SK-N-SH treated with all-trans-retinoic acid at 6 μM for 48 hours (cell line): ENCODE results near the gene GRAMD4.

ENCODE experiments used
- ATAC-seq: fragments of 200-7000 bp; cut with Tn5 transposase; 3 replicates; pipeline ENCODE4 v1.9.1; 2020; ENCODE audit warnings: mild to moderate bottlenecking, moderate library complexity
- ARNTL ChIP-seq: fragments of 450-650 bp; formaldehyde crosslinking; IDR thresholded peaks from 2 replicates; pipeline ENCODE4 v1.5.0; 2020; ENCODE audit warnings: low read depth, mild to moderate bottlenecking, moderate library complexity, borderline replicate concordance
- BACH2 ChIP-seq: fragments of 250-450 bp; sonication (Bioruptor Pico); IDR thresholded peaks from 2 replicates; pipeline ENCODE4 v1.9.0; 2021; ENCODE audit warnings: mild to moderate bottlenecking, borderline replicate concordance
- CREB5 ChIP-seq: fragments of 250-450 bp; sonication (Bioruptor Pico); IDR thresholded peaks from 2 replicates; pipeline ENCODE4 v1.5.1; 2020; ENCODE audit warnings: low read depth, mild to moderate bottlenecking, moderate library complexity
- CSDC2 ChIP-seq: fragments of 250-450 bp; sonication (Bioruptor Pico); IDR thresholded peaks from 2 replicates; pipeline ENCODE4 v1.5.0; 2020; ENCODE audit warnings: mild to moderate bottlenecking, moderate library complexity
- CSRNP3 ChIP-seq: fragments of 250-450 bp; sonication (Bioruptor Pico); IDR thresholded peaks from 2 replicates; pipeline ENCODE4 v1.5.1; 2021; ENCODE audit warnings: mild to moderate bottlenecking, moderate library complexity
- ESRRG ChIP-seq: fragments of 250-450 bp; sonication (Bioruptor Pico); IDR thresholded peaks from 2 replicates; pipeline ENCODE4 v1.6.1; 2021; ENCODE audit warnings: mild to moderate bottlenecking
- GLIS3 ChIP-seq: fragments of 250-450 bp; sonication (Bioruptor Pico); IDR thresholded peaks from 2 replicates; pipeline ENCODE4 v1.5.0; 2020; ENCODE audit warnings: mild to moderate bottlenecking, moderate library complexity
- ISL1 ChIP-seq: fragments of 250-450 bp; sonication (Bioruptor Pico); IDR thresholded peaks from 2 replicates; pipeline ENCODE4 v2.1.2; 2022; ENCODE audit warnings: mild to moderate bottlenecking, moderate library complexity
- OSR1 ChIP-seq: fragments of 250-450 bp; sonication (Bioruptor Pico); IDR thresholded peaks from 2 replicates; pipeline ENCODE4 v1.8.0; 2022; ENCODE audit warnings: moderate library complexity, mild to moderate bottlenecking, inconsistent platforms
- PATZ1 ChIP-seq: fragments of 250-450 bp; sonication (Bioruptor Pico); IDR thresholded peaks from 2 replicates; pipeline ENCODE4 v1.8.0; 2020; ENCODE audit warnings: mild to moderate bottlenecking, moderate library complexity, borderline replicate concordance
- POU6F1 ChIP-seq: fragments of 250-450 bp; sonication (Bioruptor Pico); IDR thresholded peaks from 2 replicates; pipeline ENCODE4 v1.8.0; 2021; ENCODE audit warnings: low read depth, mild to moderate bottlenecking, moderate library complexity, borderline replicate concordance
- PPARA ChIP-seq: fragments of 250-450 bp; sonication (Bioruptor Pico); IDR thresholded peaks from 2 replicates; pipeline ENCODE4 v1.5.0; 2020; ENCODE audit warnings: mild to moderate bottlenecking, borderline replicate concordance
- RARB ChIP-seq: fragments of 250-450 bp; sonication (Bioruptor Pico); IDR thresholded peaks from 2 replicates; pipeline ENCODE4 v1.8.0; 2021; ENCODE audit warnings: mild to moderate bottlenecking, moderate library complexity
- SNAI2 ChIP-seq: fragments of 250-450 bp; sonication (Bioruptor Pico); IDR thresholded peaks from 2 replicates; pipeline ENCODE4 v1.5.0; 2020; ENCODE audit warnings: mild to moderate bottlenecking, moderate library complexity
- TCF4 ChIP-seq: fragments of 250-450 bp; sonication (Bioruptor Pico); IDR thresholded peaks from 2 replicates; pipeline ENCODE4 v1.8.0; 2021; ENCODE audit warnings: mild to moderate bottlenecking, moderate library complexity, borderline replicate concordance
- TOX ChIP-seq: fragments of 250-450 bp; sonication (Bioruptor Pico); IDR thresholded peaks from 2 replicates; pipeline ENCODE4 v1.8.0; 2021; ENCODE audit warnings: mild to moderate bottlenecking, moderate library complexity, borderline replicate concordance
- TSHZ2 ChIP-seq: fragments of 250-450 bp; sonication (Bioruptor Pico); IDR thresholded peaks from 2 replicates; pipeline ENCODE4 v1.5.0; 2020; ENCODE audit warnings: mild to moderate bottlenecking, moderate library complexity
- ZC3H10 ChIP-seq: fragments of 250-450 bp; sonication (Bioruptor Pico); IDR thresholded peaks from 2 replicates; pipeline ENCODE4 v1.5.1; 2021; ENCODE audit warnings: mild to moderate bottlenecking, moderate library complexity
- ZFP3 ChIP-seq: fragments of 250-450 bp; sonication (Bioruptor Pico); IDR thresholded peaks from 2 replicates; pipeline ENCODE4 v1.5.0; 2020; ENCODE audit warnings: mild to moderate bottlenecking, moderate library complexity
- ZFP30 ChIP-seq: fragments of 450-650 bp; formaldehyde crosslinking; IDR thresholded peaks from 2 replicates; pipeline ENCODE4 v1.5.0; 2022; ENCODE audit warnings: mild to moderate bottlenecking, moderate library complexity
- ZNF565 ChIP-seq: fragments of 450-650 bp; formaldehyde crosslinking; conservative IDR thresholded peaks from 2 replicates; pipeline ENCODE4 v1.5.0; 2020; ENCODE audit warnings: low read depth, mild to moderate bottlenecking, moderate library complexity
- ZNF70 ChIP-seq: fragments of 450-650 bp; formaldehyde crosslinking; IDR thresholded peaks from 2 replicates; pipeline ENCODE4 v1.5.0; 2020; ENCODE audit warnings: mild to moderate bottlenecking, moderate library complexity
- ZNF8 ChIP-seq: fragments of 450-650 bp; formaldehyde crosslinking; IDR thresholded peaks from 2 replicates; pipeline ENCODE4 v1.5.0; 2020; ENCODE audit warnings: mild to moderate bottlenecking, moderate library complexity

The GRAMD4 gene

GRCh38 chr22:46625113-46625842, 5.1 kb downstream of the GRAMD4 start:
- ATAC-seq: no peak
- no peak for TF ChIP-seq POU6F1 (CRISPR knock-in tag)
- no peak for TF ChIP-seq TOX (CRISPR knock-in tag)
- no peak for TF ChIP-seq ARNTL
- TF ChIP-seq ZNF565: no peak
- TF ChIP-seq OSR1 (CRISPR knock-in tag): no peak
- no peak for TF ChIP-seq PPARA (CRISPR knock-in tag)
- no peak for TF ChIP-seq BACH2 (CRISPR knock-in tag)
- no peak for TF ChIP-seq ZC3H10
- no peak for TF ChIP-seq RARB
- TF ChIP-seq PATZ1 (CRISPR knock-in tag): no peak
- no peak for TF ChIP-seq CREB5 (CRISPR knock-in tag)
- TF ChIP-seq GLIS3: no peak
- no peak for TF ChIP-seq ESRRG (CRISPR knock-in tag)
- TF ChIP-seq TCF4 (CRISPR knock-in tag): no peak
- no peak for TF ChIP-seq ZNF70 (CRISPR knock-in tag)
- no peak for TF ChIP-seq ZNF8 (CRISPR knock-in tag)
- TF ChIP-seq ZFP30: no peak
- TF ChIP-seq CSDC2 (CRISPR knock-in tag): no peak
- TF ChIP-seq, all 23 proteins: peak for 0

- ATAC-seq: no peak
- no peak for TF ChIP-seq SNAI2 (CRISPR knock-in tag)
- TF ChIP-seq BACH2 (CRISPR knock-in tag): no peak
- no peak for TF ChIP-seq TSHZ2 (CRISPR knock-in tag)
- TF ChIP-seq ZNF565: no peak
- no peak for TF ChIP-seq OSR1 (CRISPR knock-in tag)
- TF ChIP-seq CSDC2 (CRISPR knock-in tag): no peak
- TF ChIP-seq ZFP3 (CRISPR knock-in tag): no peak
- no peak for TF ChIP-seq POU6F1 (CRISPR knock-in tag)
- TF ChIP-seq ISL1 (CRISPR knock-in tag): no peak
- no peak for TF ChIP-seq TOX (CRISPR knock-in tag)
- no peak for TF ChIP-seq CSRNP3
These were observed 5.7 kb downstream of the GRAMD4 start for GRCh38 chr22:46625843-46626349.
